ENCODE data around the gene NETO1.

The NETO1 gene

GRCh38 chr18:72867746-72868584 lies at the start of gene NETO1:
NETO1 (minus strand) TSS chr18:72867987; CDS start chr18:72867291, 696 bp downstream.
- no peak for DNase-seq (ENCODE audit: low read depth)

GRCh38 chr18:72910045-72910444 lies 42.3 kb upstream of the NETO1 start:
- DNase-seq (ENCODE audit: low read depth) = no peak

GRCh38 chr18:72908181-72908580 lies 40.4 kb upstream of the NETO1 start:
- DNase-seq (ENCODE audit: low read depth) = no peak

- no peak for DNase-seq (ENCODE audit: low read depth)
Measured at GRCh38 chr18:72903033-72903432, 35.2 kb upstream of the NETO1 start.

- DNase-seq (ENCODE audit: low read depth) = no peak
Measured at GRCh38 chr18:72899338-72899737, 31.6 kb upstream of the NETO1 start.

- DNase-seq (ENCODE audit: low read depth) = no peak
Measured at GRCh38 chr18:72898870-72899269, 31.1 kb upstream of the NETO1 start.

- no peak for DNase-seq (ENCODE audit: low read depth)
Measured at GRCh38 chr18:72895548-72895947, 27.8 kb upstream of the NETO1 start.

GRCh38 chr18:72878561-72878960 lies 10.8 kb upstream of the NETO1 start:
- DNase-seq (ENCODE audit: low read depth) = no peak

- DNase-seq (ENCODE audit: low read depth) = no peak
Measured at GRCh38 chr18:72878143-72878542, 10.4 kb upstream of the NETO1 start.

GRCh38 chr18:72871091-72871490 lies 3.3 kb upstream of the NETO1 start:
- no peak for DNase-seq (ENCODE audit: low read depth)

- DNase-seq (ENCODE audit: low read depth) = no peak
Measured at GRCh38 chr18:72869226-72870185, 1.7 kb upstream of the NETO1 start.

- DNase-seq (ENCODE audit: low read depth) = no peak
Measured at GRCh38 chr18:72868585-72869225, 918 bp upstream of the NETO1 start.

GRCh38 chr18:72866901-72867745 lies 664 bp downstream of the NETO1 start:
- DNase-seq (ENCODE audit: low read depth) = no peak

- no peak for DNase-seq (ENCODE audit: low read depth)
Measured at GRCh38 chr18:72866442-72866900, 1.3 kb downstream of the NETO1 start.

GRCh38 chr18:72863754-72864153 lies 4.0 kb downstream of the NETO1 start:
- no peak for DNase-seq (ENCODE audit: low read depth)

- DNase-seq (ENCODE audit: low read depth) = no peak
Measured at GRCh38 chr18:72859088-72859487, 8.7 kb downstream of the NETO1 start.

- no peak for DNase-seq (ENCODE audit: low read depth)
Measured at GRCh38 chr18:72849671-72850070, 18.1 kb downstream of the NETO1 start.

- no peak for DNase-seq (ENCODE audit: low read depth)
Measured at GRCh38 chr18:72848503-72849237, 19.1 kb downstream of the NETO1 start.

GRCh38 chr18:72847771-72848170 lies 20.0 kb downstream of the NETO1 start:
- DNase-seq (ENCODE audit: low read depth) = no peak

GRCh38 chr18:72846736-72847533 lies 20.9 kb downstream of the NETO1 start:
- DNase-seq (ENCODE audit: low read depth) = no peak

Data from stromal cell of bone marrow (primary cell).